ENCODE results near the gene SLC25A38.
"Not testable (repeated sequence)": the region's sequence is repeated elsewhere in the genome, so short reads cannot be mapped to it uniquely, and the experiment has no call there.

SLC25A38 gene

DNA sequence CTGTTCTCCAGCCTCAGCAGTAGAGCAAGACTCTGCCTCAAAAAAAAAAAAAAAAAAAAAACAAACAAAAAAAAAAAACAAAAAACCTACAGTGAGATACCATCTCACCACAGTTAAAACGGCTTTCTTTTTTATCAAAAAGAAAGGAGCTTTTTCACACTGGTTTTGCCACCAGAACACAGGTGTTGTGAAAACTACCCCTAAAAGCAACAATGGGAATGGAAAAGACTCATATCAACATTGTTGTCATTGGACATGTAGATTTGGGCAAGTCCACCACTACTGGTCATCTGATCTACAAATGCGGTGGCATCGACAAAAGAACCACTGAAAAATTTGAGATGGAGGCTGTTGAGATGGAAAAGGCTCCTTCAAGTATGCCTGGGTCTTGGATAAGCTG, 24.8 kb upstream of the SLC25A38 start:
- FAIRE-seq (no peak), DNase-seq (ENCODE audit: insufficient read length, low spot score) (no peak)
- TF ChIP-seq, protein P1, sequence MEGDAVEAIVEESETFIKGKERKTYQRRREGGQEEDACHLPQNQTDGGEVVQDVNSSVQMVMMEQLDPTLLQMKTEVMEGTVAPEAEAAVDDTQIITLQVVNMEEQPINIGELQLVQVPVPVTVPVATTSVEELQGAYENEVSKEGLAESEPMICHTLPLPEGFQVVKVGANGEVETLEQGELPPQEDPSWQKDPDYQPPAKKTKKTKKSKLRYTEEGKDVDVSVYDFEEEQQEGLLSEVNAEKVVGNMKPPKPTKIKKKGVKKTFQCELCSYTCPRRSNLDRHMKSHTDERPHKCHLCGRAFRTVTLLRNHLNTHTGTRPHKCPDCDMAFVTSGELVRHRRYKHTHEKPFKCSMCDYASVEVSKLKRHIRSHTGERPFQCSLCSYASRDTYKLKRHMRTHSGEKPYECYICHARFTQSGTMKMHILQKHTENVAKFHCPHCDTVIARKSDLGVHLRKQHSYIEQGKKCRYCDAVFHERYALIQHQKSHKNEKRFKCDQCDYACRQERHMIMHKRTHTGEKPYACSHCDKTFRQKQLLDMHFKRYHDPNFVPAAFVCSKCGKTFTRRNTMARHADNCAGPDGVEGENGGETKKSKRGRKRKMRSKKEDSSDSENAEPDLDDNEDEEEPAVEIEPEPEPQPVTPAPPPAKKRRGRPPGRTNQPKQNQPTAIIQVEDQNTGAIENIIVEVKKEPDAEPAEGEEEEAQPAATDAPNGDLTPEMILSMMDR (IDR thresholded peaks at IDR 0.05; ENCODE audit: insufficient read depth, missing control alignments): no peak

DNA sequence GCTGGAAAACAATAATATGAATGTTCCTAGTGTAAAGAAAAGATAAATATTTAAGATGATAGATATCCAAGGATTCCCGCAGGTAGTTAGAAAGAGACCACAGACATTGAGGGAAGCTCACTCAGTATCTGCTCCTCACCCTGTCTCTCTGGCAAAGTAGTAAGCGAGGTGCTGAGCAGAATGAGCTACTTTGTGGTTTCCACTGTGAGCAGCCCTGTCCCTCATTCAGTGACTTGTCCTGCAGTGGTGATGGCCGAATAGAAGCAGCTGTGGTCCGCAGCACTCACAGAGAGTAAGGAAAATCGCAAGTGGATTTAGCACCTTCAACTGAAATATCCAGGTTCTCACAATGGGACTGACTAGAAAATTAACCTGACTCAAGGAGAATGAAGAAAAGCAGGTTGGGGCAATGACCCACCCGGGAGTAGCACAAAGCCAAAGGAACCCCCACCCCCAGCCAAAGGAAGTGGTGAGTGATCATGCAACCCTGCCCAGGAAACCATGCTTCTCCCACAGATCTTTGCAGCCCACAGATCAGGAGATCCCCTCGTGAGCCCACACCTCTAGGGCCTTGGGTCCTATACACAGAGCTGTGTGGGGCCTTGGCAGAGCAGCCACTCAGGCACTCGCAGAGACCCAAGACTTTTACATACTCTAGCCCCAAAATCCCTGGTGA, 21.8 kb upstream of the SLC25A38 start:
- no peak for DNase-seq (ENCODE audit: insufficient read length, low spot score)
- no peak for FAIRE-seq
- TF ChIP-seq, protein P1 (IDR thresholded peaks at IDR 0.05; ENCODE audit: insufficient read depth, missing control alignments): no peak

DNA sequence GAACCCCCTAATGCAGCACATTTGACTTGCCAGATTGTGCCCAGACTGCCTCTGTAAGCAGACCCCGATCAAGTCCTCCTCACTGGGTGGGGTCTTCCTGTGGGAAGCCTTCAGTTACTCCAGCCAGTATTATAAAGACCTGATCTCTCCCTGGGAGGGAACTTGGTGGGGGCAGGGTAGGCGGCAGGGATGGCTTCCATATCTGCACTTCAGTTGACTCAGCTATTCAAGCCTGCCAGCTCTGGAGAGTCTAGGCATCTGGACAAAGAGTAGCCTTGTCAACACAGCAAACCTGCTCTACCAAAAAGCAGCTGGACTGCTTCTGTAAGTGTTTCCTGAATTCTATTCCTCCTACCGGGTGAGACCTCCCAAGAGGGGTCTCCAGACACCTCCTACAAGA, 21.0 kb upstream of the SLC25A38 start:
- TF ChIP-seq, protein P1 (IDR thresholded peaks at IDR 0.05; ENCODE audit: insufficient read depth, missing control alignments): no peak
- DNase-seq (ENCODE audit: insufficient read length, low spot score): no peak
- no peak for FAIRE-seq

DNA sequence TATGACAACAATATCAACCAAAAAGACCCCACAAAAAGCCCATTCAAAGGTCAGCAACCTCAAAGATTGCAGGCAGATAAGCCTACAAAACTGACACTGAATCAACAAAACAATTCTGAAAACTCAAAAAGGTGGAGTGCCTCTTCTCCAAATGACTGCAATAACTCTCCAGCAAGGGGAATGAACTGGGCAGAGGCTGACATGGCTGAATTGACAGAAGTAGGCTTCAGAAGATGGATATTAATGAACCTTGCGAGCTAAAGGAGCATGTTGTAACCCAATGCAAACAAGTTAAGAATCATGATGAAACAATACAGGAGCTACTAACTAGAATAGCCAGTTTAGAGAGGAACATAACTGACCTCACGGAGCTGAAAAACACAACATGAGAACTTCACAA, 20.4 kb upstream of the SLC25A38 start:
- DNase-seq (ENCODE audit: insufficient read length, low spot score) (no peak), FAIRE-seq (no peak)
- TF ChIP-seq, protein P1 (IDR thresholded peaks at IDR 0.05; ENCODE audit: insufficient read depth, missing control alignments): no peak

DNA sequence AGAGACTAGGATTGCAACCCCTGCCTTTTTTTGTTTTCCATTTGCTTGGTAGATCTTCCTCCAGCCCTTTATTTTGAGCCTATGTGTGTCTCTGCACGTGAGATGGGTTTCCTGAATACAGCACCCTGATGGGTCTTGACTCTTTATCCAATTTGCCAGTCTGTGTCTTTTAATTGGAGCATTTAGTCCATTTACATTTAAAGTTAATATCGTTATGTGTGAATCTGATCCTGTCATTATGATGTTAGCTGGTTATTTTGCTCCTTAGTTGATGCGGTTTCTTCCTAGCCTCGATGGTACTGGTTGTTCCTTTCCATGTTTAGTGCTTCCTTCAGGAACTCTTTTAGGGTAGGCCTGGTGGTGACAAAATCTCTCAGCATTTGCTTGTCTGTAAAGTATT, 12.7 kb upstream of the SLC25A38 start:
- DNase-seq (ENCODE audit: insufficient read length, low spot score); FAIRE-seq: not testable (repeated sequence)

DNA sequence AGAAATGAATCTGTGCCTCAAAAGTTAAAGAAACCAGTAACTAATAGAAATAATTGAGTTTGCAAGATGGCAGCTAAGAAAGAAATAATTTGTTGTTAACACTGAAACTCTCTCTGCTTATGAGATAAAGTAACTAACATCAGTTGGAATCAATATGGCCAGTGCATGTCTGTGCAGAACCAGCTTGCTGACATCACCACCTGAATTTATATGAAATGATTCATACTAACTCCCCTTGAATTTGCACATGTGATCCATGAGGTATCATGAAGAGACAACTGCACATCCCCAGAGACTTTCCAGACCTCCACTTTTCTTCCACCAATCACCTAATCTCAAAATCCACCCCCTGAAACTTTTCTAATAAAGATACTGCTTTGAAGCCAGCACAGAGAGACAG, 10.3 kb upstream of the SLC25A38 start:
- TF ChIP-seq, protein P1 (IDR thresholded peaks at IDR 0.05; ENCODE audit: insufficient read depth, missing control alignments): no peak
- no peak for DNase-seq (ENCODE audit: insufficient read length, low spot score)
- no peak for FAIRE-seq

DNA sequence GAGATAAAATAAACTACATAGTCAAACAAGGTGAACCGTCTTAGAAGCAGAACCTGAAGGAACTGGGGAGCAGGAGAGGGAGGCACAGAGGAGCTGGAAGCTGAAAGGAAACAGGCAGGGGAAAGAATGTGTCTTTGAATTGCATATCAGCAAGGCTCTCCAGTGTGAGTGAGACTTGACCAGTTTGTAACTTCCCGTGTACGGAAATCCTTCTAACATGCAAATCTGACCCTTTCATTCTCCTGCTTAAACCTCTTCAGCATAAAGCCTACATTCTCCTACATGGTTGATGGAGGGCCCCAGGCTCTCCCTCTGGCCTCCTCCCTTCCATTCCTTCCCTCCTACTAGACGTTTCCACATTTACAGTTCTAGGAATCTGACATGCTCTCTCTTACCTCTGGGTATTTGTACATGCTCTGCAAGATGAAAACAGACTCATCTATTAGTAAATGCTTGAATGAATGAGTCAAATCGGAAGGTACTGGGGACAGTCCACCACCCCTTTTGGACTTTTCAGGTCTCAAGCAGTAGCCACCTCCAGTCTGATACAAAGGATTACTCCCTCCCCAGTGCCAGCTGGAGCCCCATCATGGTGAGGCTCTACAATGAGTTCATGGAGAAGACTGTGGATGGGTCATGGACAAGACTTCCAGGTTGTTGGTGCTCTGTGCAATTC, 6.1 kb upstream of the SLC25A38 start:
- DNase-seq (ENCODE audit: insufficient read length, low spot score) (no peak), FAIRE-seq (no peak)
- TF ChIP-seq, protein P1 (IDR thresholded peaks at IDR 0.05; ENCODE audit: insufficient read depth, missing control alignments): no peak
